ENCODE measurements around the gene CCBE1.

The CCBE1 gene

DNA sequence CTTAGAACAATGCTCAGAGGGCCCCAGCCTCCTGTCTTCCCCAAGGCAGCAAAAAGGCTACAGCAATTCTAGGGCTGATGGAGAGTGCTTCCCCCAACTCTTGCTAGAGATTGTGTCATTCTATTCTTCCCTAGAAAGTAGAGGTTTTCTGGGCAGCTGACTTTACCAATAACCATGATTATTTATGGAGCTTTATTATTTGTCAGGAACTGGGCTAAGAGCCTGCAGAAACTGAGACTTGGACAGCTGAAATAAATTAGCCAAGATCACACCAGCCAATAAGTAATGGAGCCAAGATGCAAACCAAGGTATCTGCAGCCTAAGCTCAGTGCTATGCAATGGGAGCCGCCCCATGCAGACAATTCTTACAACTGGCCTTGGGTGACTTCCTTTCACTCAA, 84.8 kb downstream of the CCBE1 start:
- DNase-seq: no peak

DNA sequence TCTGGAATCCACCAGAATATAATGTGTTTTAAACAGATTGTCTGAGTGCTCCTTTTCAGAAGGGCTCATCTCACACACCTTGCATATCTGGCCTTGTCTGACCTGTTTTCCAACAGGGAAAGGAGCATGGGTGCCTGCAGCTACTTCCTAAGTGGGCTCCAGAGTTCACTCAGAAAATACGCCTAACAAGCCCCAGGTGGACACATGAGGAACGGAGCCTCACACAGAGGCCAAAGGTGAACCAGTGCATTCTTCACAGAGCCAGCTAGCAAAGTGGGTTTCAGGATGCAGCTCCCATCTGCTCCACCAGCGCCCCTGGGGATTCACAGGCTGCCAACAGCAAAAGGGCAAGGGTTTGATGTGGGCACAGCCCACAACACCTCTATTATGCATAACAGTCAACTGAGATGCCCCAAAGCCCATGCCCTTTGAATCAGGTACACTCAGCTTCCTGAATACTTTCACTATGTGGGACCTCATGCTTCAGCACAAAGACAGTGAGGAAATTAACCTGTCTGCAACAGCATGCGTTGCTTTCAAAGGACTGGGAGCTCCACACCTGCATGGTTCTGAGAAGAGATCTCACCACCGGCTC, 86.6 kb downstream of the CCBE1 start:
- DNase-seq: no peak

GRCh38 chr18:59609654-59610053, 87.6 kb downstream of the CCBE1 start:
- no peak for DNase-seq

DNA sequence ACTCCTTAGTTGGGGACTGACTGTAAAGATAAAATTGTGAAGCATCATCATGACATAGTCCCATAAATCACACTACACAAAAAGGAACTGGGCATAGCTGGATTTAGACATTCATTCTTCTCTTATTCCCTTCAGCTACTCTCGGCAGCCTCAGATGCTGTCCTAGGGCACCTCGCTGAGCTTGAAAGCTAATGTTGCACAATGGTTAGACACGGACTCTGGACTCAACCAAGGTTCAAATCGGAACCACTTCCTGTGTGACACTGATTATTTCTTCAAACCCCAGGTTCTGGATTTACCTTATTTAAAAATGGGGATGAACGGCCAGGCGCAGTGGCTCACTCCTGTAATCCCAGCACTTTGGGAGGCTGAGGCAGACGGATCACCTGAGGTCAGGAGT, 89.8 kb downstream of the CCBE1 start:
- no peak for DNase-seq

DNA sequence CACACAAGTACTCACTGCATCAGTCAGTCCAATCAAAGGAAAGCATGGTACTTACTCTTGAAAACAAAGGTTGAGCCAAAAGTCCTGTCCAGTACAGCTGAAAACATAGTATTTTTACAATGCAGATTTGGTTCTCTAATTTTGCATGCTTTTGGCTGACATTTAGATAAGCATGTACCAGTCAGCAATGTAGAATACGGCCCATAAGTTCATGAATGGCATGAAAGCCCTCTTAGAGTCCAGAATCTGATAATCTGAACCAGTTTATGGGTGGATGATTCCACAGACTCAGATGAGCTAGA, 90.2 kb downstream of the CCBE1 start:
- no peak for DNase-seq

- no peak for DNase-seq
Measured at GRCh38 chr18:59606193-59607077, 90.8 kb downstream of the CCBE1 start.

DNA sequence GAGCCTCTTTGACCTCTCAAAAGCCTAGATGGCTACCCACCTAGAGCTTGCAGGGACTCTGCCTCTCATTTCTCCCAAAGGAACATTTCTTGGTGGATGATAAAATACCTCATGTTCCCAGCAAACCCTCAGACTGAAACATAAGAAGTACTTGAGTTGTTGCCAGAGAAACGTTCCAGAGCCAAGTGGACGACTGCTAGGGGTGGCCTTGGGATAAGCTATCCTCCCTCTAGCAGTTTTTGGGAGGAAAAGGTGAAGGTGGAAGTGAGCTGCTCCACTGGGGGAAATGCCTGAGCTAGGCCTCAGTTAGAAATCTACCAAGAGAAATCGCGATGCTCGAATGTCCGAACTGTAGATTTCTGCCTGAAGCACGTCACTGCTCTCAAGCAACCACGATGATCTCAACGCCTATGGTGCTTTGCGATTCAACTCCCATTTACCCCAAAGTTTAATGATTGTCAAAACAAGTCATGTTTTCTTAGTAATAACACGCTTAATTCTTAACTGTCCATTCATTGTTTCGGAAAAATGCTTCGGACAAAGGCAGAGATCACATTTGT, 91.5 kb downstream of the CCBE1 start:
- DNase-seq: no peak

DNA sequence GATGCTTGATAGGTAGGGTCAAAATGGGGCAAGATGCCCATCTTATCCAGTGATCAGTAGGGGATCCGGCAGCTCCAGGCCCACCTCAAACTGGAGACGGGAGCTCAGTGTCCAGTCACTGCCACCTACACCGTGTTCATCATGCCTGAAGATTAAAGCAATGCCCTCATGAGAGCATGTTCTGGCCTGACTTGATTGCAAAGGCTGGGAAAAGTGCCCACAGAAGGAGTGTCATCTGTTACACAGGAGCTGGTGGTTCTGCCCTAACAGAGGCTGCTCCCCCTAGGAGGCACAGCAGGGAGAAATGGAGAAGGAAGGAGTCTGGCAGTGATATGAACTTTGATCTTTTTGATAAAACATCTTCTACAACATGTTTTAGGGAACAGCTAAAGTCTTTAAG, 92.3 kb downstream of the CCBE1 start:
- DNase-seq: no peak

DNA sequence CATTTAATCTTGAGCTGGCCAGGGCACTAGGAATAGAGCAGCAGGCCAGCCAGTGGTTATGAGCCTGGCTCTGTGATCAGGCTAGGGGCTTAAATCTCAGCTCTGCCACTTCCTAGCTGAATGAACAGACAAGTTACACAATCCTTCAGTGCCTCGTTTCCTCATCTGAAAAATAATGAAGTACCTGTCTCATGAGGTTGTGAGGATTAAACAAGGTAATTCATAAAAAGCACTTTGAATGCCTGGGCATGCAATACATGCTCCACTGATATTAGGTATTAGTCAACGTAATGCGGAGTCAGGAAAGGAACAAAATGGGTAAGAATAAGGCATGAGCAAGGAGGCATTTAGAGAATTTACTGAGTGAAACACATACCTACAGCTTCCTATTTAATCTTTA, 100.2 kb downstream of the CCBE1 start:
- DNase-seq: no peak

DNA sequence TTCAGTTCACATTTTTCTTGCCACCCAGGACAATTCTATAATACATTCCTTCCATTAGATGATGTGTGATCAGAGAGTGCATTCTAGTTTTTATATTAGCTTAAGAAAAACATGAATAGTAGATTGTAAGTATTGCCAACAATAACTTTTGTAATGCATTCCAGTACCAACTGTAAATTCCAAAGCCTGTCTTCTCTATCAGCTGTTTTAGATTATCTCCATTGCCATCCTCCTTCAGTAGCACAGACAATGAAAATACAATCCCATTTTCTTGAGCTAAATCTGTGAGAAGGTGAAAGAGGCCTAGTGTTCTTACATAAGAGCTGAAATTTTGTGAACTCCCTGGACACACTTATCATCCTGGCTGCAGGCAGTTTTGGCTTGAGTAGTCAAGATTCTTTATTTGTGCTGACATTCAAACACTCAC, 103.9 kb downstream of the CCBE1 start:
- DNase-seq: no peak

GRCh38 chr18:59592624-59593023, 104.6 kb downstream of the CCBE1 start:
- no peak for DNase-seq

GRCh38 chr18:59582395-59582794, 114.8 kb downstream of the CCBE1 start:
- no peak for DNase-seq

DNA sequence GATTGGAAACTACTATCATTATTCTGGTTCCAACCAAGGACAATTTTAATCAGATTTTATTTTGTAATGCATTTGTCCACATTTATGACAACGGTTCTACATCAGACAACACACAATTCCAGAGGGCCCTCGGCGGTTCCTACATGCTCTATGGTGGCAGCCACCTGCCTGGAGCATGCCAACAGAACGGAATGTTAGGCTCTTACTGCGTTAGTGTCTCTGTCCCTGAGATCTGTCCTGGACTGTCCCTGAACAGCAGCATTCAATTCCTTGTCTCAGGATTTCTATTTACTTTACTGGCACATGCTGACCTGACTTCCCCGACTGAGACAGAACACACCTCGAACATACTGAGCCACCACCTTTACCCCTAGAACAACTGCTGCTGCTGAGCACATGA, 117.7 kb downstream of the CCBE1 start:
- DNase-seq: no peak

DNA sequence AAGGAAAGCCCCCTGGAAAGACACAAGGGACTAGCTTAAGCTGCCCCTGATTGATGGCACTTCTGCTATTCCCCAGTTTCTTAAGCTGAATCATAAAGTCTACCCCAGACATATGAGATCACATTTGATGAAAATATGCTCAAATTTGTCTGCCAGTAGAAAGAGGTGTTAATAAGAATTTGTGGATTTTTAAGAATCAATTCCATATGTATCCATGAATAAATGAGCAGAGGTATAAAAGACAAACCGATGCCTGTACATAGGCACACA, 119.9 kb downstream of the CCBE1 start:
- no peak for DNase-seq

GRCh38 chr18:59576541-59577385, 120.5 kb downstream of the CCBE1 start:
- no peak for DNase-seq

GRCh38 chr18:59575995-59576394, 121.2 kb downstream of the CCBE1 start:
- DNase-seq: no peak

- DNase-seq: no peak
Measured at GRCh38 chr18:59573962-59574361, 123.3 kb downstream of the CCBE1 start.

DNA sequence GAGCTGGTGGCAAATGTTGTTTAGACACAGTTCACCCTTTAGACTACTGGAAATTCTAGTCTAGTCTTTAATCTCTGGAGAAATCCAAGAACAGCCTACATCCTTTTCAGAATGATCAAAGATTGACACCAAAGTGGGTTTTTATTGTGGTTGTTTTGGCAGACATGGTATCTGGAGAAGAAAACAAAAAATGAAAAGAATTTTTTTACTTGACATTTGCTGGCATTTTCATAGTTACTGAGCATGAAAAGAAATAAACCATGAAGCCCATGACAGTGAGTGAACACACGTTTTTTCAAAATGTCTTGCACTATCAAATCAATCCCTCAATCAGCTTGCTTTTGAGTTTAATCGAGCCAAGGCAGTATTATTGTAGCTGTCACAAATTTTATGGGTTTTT, 125.3 kb downstream of the CCBE1 start:
- DNase-seq: no peak

GRCh38 chr18:59570796-59571195, 126.4 kb downstream of the CCBE1 start:
- no peak for DNase-seq

DNA sequence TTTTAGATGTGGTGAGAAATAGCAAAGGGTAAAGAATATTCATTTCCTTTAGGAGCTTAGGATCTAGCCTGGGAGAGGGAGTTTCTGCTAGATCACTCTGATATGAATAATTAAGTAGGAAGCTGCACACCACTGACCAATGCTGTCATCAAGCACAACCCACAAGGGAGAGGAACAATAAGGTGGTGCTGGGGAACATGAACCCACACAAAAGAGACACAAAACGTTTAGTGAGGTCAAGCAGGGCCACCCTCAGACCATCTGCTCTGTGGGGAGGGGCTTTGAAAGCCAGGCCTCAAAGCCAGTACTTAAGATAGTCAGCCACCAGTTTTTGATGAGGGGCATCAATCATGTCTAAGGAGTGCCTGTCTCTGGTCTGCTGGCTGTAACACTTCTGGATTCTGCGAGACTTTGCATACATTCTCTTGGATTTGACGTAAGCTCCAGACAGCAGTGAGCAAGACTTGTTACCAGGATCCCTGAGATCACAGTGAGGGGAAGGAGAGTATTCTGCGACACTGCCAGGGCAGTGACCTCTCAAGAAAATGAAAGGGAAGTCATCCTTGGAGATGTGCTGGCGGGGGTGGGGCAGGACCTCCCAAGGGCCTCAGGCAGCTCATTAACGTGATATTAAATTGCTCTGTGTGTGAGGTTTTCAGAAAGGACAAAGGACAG, 127.0 kb downstream of the CCBE1 start:
- no peak for DNase-seq

GRCh38 chr18:59569390-59569791, 127.8 kb downstream of the CCBE1 start:
- no peak for DNase-seq

- no peak for DNase-seq
Measured at GRCh38 chr18:59567431-59567830, 129.8 kb downstream of the CCBE1 start.

GRCh38 chr18:59566533-59566971, 130.7 kb downstream of the CCBE1 start:
- no peak for DNase-seq
